HG03460 (cell line): ENCODE measurements around the gene TTC3.

ENCODE experiments used
- ATAC-seq: cut with Tn5 transposase; IDR thresholded peaks from one replicate; pipeline ENCODE4 v1.9.1; 2021; ENCODE audit not compliant: unreplicated experiment

Gene TTC3

DNA sequence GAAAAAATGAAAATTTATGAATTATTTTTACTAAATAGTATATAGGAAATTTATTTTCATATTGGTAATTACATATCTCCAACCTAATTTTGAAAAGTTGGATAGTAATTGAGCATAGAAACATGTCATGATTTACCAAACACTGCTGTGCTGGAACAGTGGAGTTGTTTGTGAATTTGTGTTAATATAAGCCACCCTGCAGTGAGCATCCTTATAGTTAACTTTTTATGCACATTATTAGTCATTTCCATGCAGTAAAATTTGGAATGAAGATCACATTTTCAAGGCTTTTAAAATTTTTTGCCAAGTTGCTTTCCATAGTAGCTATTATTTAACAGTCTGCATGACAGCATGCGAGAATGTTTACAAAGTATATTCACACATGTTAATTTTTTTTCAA lies 115.8 kb downstream of the TTC3 start:
- no peak for ATAC-seq

- no peak for ATAC-seq
Observed at GRCh38 chr21:37192019-37192418, 119.0 kb downstream of the TTC3 start.

GRCh38 chr21:37193006-37193405 lies 120.0 kb downstream of the TTC3 start:
- no peak for ATAC-seq

GRCh38 chr21:37193676-37194075 lies 120.6 kb downstream of the TTC3 start:
- ATAC-seq, result no peak

DNA sequence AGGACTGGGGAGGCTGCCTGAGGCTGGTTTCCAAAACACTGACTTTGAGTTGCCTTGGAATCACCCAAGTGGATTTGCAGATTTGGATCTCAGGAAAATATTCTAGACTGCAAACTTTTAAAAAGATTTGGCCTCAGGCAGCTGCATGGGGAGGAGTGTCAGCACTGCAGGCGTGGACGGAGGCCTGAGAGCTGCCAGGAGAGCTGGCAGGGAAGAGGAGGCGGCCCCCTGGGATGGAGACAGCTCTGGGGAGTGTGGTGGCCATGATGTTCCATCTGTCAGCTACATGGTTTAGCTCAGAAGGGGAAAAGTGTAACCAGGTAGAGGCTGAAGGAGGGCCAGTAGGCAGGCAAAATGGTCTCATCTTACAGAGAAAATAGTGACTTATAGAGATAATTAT lies 122.0 kb downstream of the TTC3 start:
- no peak for ATAC-seq

DNA sequence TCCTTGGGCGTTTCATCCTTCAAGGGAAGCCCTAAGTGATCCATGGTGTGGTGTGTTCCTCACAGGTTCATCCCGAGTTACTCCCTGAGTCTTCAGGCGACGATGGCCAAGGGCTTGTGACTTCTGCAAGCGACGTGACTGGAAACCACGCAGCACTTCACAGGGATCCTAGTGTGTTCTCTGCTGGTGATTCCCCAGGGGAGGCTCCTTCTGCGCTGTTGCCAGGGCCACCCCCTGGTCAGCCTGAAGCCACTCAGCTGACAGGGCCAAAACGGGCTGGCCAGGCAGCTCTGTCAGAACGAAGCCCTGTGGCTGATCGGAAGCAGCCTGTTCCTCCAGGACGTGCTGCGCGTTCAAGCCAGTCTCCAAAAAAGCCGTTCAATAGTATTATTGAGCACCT lies 122.6 kb downstream of the TTC3 start:
- no peak for ATAC-seq

DNA sequence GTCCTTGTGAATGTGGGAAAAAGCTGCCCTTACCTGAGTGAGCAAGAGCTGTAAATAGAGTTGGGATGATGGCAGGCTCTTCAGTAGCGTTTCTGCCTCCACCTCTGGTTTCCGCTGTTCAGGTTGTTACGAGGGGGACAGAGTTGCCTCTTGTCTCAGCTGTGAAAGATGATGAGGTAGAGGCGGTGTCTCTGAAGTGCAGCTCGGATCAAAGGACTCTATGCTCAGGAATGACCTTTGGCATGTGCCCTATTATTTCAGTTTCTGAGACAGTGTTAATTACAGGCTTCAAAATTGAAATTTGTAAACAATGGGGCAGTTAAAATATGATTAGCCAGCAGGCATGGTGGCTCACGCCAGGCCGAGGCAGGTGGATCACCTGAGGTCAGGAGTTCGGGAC lies 123.8 kb downstream of the TTC3 start:
- ATAC-seq, result no peak

- ATAC-seq, result no peak
Observed at GRCh38 chr21:37197746-37198145, 124.7 kb downstream of the TTC3 start.

DNA sequence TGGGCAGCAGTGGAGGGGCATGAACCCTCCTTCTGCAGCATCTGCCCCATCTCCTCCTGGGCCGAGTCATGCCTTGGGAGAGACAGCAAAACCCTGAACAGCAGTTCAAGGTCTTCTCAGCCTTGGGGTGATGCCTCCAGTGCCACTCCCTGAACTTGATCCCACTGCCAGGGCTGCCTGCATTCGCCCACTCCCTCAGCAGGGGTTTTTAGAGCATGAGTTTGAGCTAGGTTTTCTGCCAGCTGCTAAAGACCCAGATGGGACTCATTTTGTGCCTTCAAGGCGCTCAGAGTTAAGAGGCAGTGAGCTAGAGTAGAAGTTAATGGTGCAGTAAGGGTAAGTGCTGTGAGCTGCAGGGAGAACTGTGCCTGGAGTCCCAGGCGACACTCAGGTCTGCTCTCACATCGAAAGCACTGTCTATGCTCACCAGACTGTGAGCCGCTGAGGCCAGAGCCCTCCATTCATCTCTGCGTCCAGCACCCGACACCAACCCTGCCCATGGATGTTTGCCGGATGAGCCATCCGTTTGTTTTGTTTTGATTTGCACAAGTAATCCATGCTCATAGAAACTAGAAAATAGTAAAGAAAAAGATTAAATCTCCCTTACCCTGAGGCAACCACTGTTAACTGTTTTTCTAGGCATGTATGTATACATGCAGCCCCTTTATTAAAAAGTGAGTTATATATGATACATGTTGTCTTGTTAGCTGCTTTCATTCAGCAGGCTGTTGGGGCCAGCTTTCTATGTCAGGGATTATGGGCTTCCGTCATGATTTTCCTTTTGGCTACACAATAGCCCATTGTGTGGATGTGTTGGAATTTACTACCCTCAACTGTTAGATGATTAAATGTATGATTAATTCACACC lies 126.2 kb downstream of the TTC3 start:
- no peak for ATAC-seq

DNA sequence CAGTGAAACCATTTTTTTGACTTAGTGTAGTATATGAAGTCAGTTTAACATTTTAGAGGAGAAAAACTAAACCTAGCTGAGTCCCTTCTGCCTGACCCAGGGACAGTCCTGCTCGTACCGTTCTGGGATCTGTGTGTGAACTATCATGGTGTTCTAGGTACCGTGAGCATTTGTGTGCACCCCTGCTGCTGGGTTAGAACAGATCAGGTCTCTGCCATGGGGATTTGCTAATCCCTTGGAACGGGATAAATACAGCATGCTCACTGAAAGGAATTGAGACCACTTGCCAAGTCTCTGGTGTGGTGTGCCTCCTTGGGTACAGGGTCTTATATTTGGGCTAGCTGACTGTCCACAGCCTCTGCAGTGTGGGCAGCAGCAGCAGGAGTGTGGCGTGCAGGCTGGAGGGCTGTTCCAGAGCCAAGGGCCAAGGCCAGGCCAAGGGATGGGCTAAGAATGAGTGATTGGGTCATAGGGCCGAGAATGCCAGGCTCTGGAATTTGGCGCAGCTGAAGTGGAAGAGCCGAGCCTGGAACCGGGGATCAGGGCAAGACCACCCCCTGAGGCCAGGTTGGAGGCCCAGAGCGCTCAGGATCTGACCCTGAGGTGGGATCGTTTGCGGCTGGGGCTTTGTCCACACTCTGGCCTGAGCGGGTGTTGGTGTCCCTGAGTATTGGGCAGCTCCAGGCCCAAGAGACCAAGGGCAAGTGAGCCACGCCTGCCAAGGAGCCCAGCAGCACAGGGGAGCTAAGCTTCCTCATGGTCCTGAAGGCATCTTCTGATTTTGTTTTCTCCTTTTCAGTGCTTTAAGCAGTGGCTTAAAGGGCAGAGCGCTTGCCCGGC lies 127.8 kb downstream of the TTC3 start:
- no peak for ATAC-seq

DNA sequence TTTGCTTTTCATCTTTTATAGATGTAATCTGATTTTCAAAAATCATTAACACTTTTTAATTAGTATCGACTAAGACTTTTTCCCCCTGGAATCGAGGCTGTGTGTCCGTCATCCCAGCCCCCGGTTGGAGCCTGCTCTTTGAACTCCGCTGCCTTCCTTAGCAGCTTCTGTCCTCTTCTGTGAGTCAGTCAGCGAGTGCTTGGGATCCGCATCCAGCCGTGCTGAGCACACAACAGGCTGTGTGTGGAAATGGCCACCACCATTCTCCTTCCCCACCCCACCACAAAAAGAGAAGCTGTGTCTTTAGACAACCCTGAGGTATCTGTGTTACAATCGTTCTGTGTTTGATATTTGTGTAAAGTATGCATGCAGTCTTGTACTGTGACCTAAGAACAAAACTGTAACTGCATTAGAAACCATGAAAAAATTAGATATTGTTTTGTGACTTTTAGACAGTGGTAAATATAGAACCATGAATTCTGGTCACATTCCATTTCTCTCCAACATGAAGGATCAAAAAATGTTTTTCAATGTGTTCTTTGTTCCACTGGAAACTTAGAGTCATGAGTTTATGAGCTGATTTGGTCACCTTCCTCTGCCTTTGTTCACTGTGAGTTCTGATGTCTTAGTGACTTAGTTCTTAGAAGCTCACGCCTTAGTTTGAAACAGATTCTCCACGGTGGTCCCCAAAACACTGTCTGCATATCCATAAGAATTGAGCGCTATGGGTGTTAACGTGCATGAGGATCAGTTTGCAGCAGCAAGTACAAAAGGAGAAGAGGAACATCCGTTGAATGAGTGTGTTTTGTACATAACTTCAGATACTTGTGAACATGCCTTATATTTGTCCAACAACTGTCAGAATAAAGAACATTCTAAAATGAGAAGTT lies 129.4 kb downstream of the TTC3 start:
- ATAC-seq, result no peak

DNA sequence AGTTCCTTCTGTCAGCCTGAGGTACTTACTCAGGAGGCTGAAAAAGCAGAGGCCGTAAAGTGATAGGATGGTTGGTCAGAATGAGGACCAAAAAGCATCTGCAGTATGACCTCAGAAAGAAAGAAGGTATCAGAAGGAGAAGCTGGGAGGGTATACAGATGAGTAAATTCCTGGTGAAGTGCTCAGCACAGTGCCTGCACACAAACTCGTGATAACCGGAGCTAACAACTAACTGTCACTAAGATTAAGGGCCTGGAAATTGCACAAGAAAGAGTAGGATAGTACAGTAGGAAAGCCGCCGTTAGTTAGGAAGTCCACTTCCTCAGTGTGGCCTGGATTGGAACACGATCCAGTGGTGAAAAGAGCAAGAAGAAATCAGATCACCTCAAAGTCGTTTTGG lies 131.5 kb downstream of the TTC3 start:
- no peak for ATAC-seq

GRCh38 chr21:37206496-37206895 lies 133.4 kb downstream of the TTC3 start:
- no peak for ATAC-seq

- peak; percentile 55 for ATAC-seq
Observed at GRCh38 chr21:37207441-37208009, 134.5 kb downstream of the TTC3 start.

GRCh38 chr21:37208056-37208721 lies 135.1 kb downstream of the TTC3 start:
- peak; percentile 52 for ATAC-seq

DNA sequence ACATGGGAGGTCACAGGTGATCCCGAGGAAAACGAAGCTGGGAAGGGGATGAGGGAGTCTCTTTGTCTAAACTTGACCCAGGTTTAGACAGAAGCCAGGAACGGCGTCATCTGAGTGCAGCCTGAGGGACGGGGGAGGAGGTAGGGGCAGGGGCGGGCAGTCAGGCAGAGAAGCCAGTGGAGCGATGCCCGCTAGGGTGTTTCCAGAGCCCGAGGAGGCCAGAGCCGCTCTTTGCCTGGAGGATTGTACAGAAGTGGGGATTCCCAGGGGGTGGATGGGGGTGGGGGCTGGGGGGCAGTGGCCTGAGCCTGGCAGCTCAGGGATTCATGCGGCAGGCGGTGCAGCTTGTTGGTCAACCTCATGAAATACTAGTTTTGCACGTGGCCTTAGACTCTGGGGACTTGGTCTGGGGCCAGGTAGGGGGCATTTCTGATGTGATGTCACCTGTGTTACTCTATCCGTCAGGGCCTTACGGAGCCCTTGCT lies 135.7 kb downstream of the TTC3 start:
- no peak for ATAC-seq

- no peak for ATAC-seq
Observed at GRCh38 chr21:37210130-37210529, 137.1 kb downstream of the TTC3 start.

DNA sequence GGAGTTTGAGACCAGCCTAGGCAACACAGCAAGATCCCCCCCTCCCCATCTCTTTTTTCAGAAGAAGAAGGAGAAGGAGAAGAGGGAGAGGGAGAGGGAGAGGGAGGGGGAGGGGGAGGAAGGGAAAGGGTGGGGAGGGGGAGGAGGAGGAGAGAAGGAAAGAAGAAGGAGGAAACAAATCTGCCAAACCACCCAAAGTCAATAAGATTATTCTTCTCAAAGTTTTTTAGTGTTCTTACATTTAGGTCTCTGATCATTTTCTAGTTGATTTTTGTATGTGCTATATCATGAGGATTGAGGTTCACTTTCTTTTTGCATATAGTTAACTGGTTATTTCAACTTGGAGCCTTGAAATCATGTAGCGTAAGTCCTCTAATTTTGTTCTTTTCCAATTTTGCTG lies 137.7 kb downstream of the TTC3 start:
- no peak for ATAC-seq

- no peak for ATAC-seq
Observed at GRCh38 chr21:37214952-37215351, 141.9 kb downstream of the TTC3 start.

GRCh38 chr21:37219761-37220432 lies 146.8 kb downstream of the TTC3 start:
- ATAC-seq, result no peak
